Activated CD8-positive, alpha-beta memory T cell treated with anti-CD3 and anti-CD28 coated beads, Interleukin-2, amount 50 U/mL, for 1 hour (primary cell): ENCODE results near the gene TSHZ2.
"Not testable (repeated sequence)": the region's sequence is repeated elsewhere in the genome, so short reads cannot be mapped to it uniquely, and the experiment has no call there.

Experiments used
- DNase-seq: peaks from one replicate; pipeline ENCODE4 v3.0.0-alpha.2; 2020; ENCODE audit errors: extremely low read depth

Gene TSHZ2

DNA sequence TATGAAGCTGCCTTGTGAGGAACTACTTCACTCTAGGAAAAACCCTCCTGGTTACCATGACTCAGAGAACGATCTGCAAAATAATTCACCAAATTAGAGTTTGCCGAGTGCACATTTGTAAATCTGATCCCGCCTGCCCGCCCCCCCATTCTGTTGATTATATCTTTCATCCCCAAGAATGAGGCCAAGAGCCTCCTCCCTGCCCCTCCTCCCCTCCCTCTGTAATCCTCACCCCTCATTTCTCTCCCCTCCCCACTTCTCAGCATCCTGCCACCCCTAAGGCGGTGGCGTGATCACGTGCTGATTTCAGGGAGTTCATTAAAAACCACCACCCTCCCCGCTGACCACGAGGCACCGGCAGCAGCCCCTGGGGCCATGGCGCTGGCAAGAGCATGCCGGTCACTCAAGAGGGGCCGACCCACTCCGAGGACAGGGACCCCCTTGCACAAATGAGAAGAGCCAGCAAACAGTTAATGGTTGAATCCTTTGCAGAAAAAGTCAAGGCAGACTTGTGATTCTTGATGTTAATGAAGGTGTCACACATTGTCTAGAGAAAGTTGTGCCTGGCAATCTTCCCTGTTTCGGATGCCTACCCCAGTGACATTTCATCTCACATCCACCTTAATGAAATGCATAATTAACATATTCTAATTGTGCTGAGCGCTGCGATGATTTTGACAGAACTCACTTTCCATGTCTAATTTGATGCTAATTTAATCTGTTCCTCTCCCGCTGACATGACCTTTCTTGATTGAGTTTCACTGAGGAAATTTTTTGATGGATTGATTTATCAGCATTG is 373.6 kb downstream of the TSHZ2 start:
- no peak for DNase-seq

DNA sequence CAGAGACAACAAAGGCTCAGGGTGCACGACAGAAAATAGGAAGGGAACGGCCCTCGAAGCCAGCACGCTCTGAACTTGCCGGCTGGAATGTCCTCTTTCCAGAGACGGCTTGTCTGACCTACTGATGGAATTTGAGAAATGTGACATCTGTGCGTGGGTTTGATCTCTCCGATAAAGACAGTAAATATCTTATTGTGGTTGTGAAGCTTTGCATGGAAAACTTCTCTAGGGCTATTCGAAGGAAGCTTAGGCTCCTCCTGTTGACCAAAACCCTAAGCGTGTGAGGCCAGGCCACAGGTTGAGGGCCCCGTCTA is 374.1 kb downstream of the TSHZ2 start:
- DNase-seq = no peak

DNA sequence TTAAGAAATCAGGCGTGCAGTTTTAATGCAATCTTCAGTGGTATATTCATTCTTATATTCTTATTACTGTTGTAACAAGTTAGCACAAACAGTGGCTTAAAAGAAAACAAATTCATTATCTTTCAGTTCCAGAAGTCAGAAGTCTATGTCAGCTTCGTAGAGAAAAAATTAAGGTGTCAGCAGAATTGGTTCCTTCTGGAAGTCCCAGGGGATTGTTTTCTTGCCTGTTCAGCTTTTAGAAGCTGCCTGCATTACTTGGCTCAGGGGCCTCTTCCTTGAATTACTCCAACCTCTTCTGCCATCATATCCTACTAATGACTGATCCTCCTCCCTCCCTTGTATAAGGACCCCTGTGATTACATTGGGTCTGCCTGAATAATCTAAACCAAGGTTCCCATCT is 377.6 kb downstream of the TSHZ2 start:
- DNase-seq = no peak

DNA sequence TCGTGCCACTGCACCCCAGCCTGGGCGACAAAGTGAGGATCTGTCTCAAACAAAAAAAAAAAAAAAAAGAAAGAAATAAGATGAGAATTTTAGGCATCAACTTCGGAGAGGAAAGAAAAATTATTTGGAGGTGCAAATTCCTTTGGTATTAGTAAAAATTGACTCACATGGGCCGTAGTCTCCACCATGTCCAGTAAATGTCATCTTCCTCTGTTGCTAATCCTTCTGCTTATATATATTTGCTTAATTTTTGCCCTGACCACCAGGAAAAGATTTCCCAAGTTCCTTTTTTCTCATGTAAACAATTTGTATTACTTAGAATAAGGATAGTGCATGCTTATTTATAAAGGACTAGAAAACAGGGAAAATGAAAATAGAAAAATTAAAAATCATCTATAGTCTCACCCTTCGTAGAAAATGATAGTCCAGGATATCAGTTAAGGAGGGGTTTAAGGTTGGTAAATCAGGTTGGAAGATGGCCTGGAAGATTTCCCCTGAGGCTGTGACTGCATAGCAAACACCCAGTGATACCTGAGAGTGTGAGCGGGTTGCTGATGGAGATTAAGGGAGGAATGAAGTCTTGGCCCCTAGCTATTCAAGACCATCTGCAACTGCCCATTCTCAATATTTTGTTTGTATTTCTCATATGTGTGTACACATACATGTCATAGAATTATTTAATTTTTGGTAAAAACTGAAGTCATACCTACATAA is 380.7 kb downstream of the TSHZ2 start:
- DNase-seq = no peak

DNA sequence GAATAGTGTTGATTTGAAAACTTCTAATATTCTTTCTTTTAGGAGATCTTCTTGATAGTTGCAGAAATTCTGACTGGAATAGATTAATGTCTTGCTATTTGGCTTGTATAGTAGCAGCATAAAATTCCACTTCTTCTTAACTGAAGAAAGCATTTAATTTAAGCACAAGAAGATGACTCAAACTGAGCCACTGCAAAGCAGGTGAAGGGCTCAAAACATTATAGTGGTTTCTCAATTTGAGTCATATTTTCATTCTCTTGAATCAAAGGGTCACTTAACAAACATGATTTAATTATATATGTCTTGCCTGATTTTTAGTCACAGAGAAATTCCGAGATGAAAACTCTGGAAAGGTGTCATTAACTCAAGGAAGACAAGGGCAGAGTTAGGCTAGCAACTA is 382.2 kb downstream of the TSHZ2 start:
- no peak for DNase-seq

DNA sequence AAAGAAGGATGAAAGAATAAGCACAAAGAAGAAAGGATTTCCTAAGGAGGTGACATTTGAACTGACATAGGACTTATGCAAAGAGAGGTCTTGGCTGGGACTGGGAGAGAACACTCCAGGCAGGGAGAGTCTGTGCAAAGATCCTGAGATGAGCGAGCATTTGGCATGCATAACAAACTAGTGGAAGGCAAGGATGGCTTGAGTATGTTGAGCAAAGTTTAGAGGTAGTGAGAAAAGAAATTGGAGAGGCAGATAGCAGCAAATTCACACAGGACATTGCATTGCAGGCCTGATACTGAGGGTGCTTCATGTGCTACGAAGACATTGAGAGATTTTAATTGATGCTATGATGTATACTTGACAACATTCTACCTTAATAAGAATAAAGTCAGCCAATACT is 383.6 kb downstream of the TSHZ2 start:
- DNase-seq = no peak

DNA sequence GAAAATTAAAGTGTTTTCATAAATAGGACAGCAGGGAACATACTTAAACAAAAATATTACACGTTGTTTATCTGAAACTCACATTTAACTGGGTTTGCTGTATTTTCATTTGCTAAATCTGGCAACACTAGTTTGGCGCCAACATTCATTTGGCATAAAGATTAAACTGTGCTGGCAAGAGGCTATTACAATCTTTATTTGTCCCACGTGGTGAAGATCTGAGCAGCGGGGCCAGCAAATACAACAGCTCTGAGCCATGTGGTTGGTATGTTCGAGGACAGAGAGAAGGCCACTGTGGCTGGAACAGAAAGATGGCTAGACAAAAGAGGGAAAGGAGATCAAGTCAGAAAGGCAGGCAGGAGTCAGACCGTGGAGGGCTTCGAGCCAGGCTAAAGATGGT is 387.3 kb downstream of the TSHZ2 start:
- no peak for DNase-seq

DNA sequence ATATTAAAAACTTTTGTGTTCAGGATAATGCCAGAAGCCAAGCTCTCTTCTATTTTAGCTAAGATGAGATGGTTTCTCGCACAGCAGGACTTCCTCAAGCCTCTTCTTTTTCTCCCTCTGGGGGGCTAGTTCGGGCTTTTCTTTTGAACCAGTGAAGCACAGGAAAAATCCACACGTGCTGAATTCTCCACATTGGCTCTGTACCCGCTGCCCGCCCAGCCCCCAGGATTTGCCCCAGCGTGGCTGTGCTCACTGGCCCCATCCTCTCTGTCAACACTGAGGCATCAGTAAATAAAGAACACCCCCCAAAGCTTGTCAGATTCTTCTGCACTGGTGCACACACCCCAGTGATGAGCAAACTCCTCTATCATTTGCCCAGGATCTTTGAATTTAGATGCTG is 388.7 kb downstream of the TSHZ2 start:
- no peak for DNase-seq

DNA sequence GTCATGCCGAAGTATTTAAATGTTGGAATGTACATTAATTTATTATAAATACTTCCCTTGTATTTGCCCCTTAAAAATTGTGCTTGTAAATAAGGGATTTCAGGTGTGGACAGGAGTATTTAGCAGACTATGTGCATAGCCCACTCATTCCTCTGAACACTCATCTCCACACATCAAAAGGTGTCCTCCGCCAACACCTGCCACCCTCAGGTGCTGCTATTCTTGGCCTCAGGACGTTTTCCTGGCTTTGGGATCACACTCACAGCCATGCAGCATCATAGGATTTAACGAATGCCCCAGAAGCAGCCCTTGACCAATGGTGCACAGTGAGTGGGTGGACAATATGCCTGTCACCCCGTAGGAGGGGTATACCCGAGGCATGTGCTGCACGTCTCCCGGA is 390.6 kb downstream of the TSHZ2 start:
- no peak for DNase-seq

DNA sequence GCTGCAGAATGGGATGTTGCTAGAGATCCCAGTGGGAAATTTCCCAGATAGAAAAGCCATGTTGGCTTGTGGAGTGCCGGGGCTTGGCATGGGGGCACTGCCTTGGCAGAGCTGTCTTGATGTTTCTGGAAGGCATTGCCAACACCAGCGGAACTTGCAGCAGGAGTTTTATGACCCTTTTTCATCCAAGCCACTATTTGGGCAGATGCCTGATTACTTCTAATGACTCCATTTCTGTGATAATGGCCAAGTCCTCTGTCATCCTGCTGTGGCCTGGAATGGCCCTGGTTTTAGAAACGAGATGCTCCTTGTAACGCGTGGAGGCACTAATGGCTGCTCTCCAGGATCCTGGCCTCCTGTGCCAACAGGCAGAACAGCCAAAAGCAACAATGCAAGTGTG is 392.5 kb downstream of the TSHZ2 start:
- DNase-seq = no peak

DNA sequence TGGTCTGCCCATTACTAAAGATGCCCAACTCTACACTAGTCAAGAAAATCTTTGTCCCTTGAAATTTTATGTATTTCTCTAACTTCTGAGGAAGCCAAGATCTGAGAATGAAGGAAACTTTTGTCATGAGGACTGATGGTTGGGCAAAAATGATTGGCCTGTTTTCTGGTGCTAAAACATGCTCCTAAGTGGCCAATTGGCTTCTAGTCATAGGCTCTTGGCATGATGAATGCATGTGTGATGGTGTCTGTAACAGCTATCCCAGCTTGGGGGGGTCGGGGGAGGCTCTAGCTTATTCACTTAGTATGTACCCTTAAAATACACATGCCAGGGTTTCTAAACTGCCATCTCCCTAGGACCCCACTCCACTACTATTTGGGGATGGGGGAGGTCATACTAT is 392.9 kb downstream of the TSHZ2 start:
- no peak for DNase-seq

DNA sequence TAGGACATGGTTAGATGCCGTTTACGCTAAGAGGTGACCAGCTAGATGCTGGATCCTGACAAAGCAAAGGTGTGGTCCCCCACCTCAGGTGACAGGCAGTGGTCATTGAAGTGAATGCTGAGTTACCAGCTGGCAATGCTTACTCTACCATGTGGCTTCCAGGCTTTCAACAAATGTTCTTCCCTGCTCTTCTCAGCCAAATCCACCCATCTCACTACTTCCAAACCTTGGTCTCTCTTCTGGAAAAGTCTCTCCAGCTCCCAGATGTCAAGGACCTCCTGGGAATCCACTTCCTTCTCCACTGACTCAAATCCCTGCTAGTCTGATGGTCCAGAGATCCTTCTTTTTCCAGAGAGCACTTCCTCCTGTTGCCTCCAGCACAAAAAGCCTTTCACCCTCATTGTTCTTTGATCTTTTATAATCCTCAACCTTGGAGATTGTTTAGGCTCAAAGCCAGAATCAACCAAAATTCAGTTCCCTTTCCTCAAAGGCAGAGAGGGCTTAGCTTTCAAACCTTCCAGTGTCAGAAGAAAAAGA is 393.4 kb downstream of the TSHZ2 start:
- DNase-seq = no peak

DNA sequence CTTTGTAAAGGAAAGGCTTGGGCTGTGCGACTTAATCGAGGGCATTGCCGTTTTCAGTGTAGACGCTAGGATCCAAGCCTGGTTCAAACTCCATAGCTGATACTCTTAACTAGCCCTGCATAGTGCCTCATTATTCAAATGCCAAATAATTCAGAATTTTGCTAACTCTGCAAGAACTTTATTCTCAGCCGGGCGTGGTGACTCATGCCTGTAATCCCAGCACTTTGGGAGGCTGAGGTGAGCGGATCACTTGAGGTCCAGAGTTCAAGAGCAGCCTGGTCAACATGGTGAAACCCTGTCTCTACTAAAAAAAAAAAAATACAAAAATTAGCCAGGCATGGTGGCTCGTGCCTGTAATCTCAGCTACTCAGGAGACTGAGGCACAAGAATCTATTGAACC is 394.8 kb downstream of the TSHZ2 start:
- not testable (repeated sequence) for DNase-seq

DNA sequence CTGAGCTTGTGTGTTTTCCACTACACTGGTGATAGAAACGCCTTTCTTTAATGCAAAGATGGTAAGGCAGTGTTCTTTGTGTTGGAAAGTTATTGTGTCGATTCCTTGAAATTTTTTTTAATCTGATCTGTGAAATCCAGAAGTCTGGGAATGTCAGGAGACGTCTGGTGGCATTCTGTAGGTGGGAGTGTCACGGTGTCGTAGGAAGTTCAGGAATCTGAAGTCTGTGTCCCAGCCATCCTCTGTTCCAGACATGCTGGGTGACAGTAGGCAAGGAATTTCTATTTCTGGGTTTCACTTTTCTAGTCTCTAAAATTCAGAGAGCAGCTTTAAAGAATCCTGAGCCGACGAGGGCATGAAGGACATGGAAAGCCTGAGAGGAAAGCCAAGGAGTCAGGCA is 397.7 kb downstream of the TSHZ2 start:
- no peak for DNase-seq

DNA sequence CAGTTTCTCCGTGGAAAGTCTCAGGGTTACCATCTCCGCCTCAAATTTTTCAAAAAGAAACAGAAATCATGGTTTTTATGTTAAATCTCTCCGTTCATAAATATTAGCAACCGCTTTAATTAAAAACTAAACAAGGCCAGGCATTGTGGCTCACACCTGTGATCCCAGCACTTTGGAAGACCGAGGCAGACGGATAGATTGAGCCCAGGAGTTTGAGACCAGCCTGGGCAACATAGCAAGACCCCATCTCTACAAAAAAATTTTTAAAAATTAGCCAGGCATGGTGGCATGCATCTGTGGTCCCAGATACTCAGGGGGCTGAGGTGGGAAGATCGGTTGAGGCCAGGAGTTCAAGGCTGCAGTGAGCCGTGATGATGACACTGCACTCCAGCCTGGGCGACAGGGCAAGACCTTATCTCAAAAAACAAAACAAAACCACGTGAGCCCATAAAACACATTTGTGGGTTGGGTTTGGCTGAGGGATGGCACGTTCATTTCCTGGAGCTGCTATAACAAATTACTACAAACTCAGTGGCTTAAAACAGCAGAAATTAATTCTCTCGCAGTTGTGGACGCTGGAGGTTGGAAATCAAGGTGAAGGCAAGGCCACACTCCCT is 398.3 kb downstream of the TSHZ2 start:
- no peak for DNase-seq

DNA sequence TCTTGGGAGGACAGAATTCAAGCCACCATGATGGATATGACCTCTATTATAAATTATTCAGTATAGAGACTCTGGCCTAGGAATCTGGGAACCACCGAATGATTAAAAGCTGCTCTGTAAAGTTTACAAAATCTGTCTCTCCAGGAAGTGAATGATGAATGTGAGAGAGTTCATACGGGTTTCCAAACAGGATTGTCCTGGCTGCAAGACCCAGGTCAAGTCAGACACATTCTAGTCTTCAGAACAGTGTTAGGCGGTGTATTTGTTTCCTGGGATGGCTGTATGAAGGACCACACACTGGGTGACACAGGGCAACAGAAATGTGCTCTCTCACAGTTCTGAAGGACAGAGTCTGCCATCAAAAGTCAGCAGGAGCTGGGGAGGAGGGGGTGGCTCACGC is 399.1 kb downstream of the TSHZ2 start:
- DNase-seq = no peak

DNA sequence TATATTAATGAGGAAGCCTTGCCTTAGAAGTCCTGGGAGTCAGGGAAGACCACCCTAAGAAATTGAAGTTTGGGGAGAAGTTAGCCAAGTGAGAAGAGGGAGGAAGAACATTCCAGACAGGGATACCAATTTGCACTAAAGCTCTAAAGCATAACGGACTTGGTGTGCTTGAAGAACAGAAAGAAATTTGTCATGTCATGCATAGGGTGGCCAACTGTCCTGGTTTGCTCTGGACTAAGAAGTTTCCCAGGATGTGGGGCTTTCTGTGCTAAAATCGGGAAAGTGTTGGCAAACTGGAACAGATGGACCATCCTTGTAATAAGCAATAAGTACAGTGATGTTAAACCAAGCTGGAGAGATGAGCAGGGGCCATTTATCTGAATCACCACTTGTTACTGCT is 403.9 kb downstream of the TSHZ2 start:
- no peak for DNase-seq

DNA sequence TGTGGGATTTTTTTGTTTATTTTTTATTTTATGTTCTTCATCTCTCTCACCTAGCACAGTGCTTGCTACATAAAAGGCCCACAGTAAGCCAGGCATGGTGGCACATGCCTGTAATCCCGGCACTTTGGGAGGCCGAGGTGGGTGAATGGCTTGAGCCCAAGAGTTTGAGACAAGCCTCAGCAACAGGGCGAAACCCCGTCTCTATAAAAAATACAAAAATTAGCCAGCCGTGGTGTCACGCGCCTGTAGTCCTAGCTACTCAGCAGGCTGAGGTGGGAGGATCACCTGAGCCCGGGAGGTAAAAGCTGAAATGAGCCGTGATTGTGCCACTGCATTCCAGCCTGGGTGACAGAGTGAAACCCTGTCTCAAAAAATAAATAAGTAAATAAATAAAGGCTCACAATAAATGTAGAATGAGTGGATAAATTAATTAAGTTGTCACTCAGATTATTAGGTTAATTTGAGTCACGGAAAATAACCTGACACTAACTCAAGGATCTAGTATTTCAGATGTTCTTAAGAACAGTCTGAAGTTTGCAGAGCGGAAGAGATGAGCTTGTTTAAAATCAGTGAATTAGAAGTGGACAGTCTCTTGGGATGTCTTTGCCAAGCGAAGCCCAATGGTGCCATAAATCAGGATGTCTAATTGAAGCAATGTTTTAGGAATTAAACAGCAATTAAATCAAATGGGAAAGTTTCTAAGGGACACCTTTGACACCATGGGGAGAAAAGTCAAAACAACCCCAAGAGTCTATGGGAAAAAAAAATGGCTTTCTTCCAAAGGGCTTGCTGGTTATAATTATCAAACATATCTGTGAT is 407.1 kb downstream of the TSHZ2 start:
- DNase-seq = no peak

DNA sequence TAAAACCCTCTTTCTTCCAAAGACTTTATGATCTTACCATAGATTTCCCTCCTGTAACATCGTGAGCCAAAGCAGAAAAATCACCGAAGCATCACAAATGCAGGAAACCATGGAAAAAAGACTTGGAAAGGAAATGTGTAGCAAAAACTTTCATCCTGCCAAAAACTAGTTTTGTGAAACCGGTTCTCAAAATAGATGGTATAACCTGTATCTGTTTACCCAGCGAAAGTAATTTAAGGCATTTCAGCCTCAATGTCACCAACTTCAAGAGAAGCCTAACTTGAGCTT is 407.6 kb downstream of the TSHZ2 start:
- DNase-seq = no peak

DNA sequence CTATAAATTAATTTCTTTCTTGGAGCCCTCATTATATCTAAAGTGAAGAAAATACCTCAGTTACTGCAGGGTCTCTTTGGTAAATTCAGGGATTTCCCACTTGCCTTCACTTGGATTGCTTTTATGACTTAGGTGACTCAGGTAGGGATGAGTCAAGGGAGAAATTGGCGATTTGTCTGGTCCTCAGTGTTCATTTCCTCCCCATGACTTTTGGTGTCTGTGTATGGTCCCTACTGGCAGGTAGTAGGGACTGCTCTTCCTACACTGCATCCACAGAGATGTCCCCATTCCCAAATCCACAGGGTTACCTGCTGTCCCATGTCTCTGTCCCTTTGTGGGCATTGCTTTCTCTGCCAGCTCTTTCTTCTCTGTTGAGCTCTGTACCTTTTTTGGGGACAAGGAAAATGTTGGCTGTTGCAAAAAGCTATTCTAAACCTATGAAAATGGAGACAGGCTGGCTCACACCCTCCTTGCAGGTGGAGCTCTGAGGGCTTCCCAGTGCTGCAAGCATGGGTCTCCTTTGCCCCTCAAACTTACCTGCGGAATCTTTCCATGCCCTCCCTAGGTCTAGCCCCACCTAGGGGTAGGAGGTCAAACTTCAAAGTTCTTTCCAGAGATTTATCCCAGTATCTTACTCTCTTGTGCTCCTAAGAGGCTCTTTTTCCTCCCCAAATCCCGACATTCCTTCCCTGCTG is 409.6 kb downstream of the TSHZ2 start:
- no peak for DNase-seq

DNA sequence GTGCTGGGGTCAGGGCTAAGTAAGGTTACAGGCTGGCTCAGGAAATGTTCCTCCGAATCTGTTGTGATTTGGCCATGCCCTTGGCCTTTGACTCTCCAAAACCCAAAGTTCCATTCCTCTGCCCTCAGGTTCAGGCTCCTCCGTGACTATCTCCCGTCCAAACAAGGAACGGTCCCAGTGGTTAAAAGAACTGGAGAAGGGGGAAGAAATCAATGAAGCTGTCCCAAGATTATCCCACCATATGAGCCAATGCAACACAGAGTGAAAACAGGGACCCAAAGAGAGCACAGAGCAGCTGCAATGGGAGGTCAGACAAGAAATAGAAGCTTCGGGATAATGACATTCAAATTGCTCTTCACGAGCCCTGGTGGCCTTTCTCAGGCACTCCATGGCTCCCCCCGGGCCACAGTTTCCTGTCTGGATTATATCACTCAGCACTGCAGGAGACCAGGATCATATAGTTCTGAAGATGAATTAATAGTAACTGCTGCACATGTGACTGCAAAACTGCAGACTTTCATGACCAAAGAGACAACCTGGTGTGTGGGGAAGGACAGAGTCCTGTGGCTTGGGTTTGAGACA is 410.2 kb downstream of the TSHZ2 start:
- DNase-seq = no peak
